SK-N-SH treated with all-trans-retinoic acid at 6 μM for 48 hours (cell line): ENCODE measurements around the gene ZC3H7B.

Experiments used
- ATAC-seq: fragments of 200-7000 bp; cut with Tn5 transposase; 3 replicates; pipeline ENCODE4 v1.9.1; 2020; ENCODE audit warnings: mild to moderate bottlenecking, moderate library complexity
- CREB5 ChIP-seq: fragments of 250-450 bp; sonication (Bioruptor Pico); IDR thresholded peaks from 2 replicates; pipeline ENCODE4 v1.5.1; 2020; ENCODE audit warnings: low read depth, mild to moderate bottlenecking, moderate library complexity
- CSDC2 ChIP-seq: fragments of 250-450 bp; sonication (Bioruptor Pico); IDR thresholded peaks from 2 replicates; pipeline ENCODE4 v1.5.0; 2020; ENCODE audit warnings: mild to moderate bottlenecking, moderate library complexity
- CSRNP3 ChIP-seq: fragments of 250-450 bp; sonication (Bioruptor Pico); IDR thresholded peaks from 2 replicates; pipeline ENCODE4 v1.5.1; 2021; ENCODE audit warnings: mild to moderate bottlenecking, moderate library complexity
- GLIS3 ChIP-seq: fragments of 250-450 bp; sonication (Bioruptor Pico); IDR thresholded peaks from 2 replicates; pipeline ENCODE4 v1.5.0; 2020; ENCODE audit warnings: mild to moderate bottlenecking, moderate library complexity
- OSR1 ChIP-seq: fragments of 250-450 bp; sonication (Bioruptor Pico); IDR thresholded peaks from 2 replicates; pipeline ENCODE4 v1.8.0; 2022; ENCODE audit warnings: moderate library complexity, mild to moderate bottlenecking, inconsistent platforms
- PATZ1 ChIP-seq: fragments of 250-450 bp; sonication (Bioruptor Pico); IDR thresholded peaks from 2 replicates; pipeline ENCODE4 v1.8.0; 2020; ENCODE audit warnings: mild to moderate bottlenecking, moderate library complexity, borderline replicate concordance
- POU6F1 ChIP-seq: fragments of 250-450 bp; sonication (Bioruptor Pico); IDR thresholded peaks from 2 replicates; pipeline ENCODE4 v1.8.0; 2021; ENCODE audit warnings: low read depth, mild to moderate bottlenecking, moderate library complexity, borderline replicate concordance
- PPARA ChIP-seq: fragments of 250-450 bp; sonication (Bioruptor Pico); IDR thresholded peaks from 2 replicates; pipeline ENCODE4 v1.5.0; 2020; ENCODE audit warnings: mild to moderate bottlenecking, borderline replicate concordance
- RARB ChIP-seq: fragments of 250-450 bp; sonication (Bioruptor Pico); IDR thresholded peaks from 2 replicates; pipeline ENCODE4 v1.8.0; 2021; ENCODE audit warnings: mild to moderate bottlenecking, moderate library complexity
- SNAI2 ChIP-seq: fragments of 250-450 bp; sonication (Bioruptor Pico); IDR thresholded peaks from 2 replicates; pipeline ENCODE4 v1.5.0; 2020; ENCODE audit warnings: mild to moderate bottlenecking, moderate library complexity
- TCF4 ChIP-seq: fragments of 250-450 bp; sonication (Bioruptor Pico); IDR thresholded peaks from 2 replicates; pipeline ENCODE4 v1.8.0; 2021; ENCODE audit warnings: mild to moderate bottlenecking, moderate library complexity, borderline replicate concordance
- TOX ChIP-seq: fragments of 250-450 bp; sonication (Bioruptor Pico); IDR thresholded peaks from 2 replicates; pipeline ENCODE4 v1.8.0; 2021; ENCODE audit warnings: mild to moderate bottlenecking, moderate library complexity, borderline replicate concordance
- TSHZ2 ChIP-seq: fragments of 250-450 bp; sonication (Bioruptor Pico); IDR thresholded peaks from 2 replicates; pipeline ENCODE4 v1.5.0; 2020; ENCODE audit warnings: mild to moderate bottlenecking, moderate library complexity
- ZC3H10 ChIP-seq: fragments of 250-450 bp; sonication (Bioruptor Pico); IDR thresholded peaks from 2 replicates; pipeline ENCODE4 v1.5.1; 2021; ENCODE audit warnings: mild to moderate bottlenecking, moderate library complexity
- ZFP3 ChIP-seq: fragments of 250-450 bp; sonication (Bioruptor Pico); IDR thresholded peaks from 2 replicates; pipeline ENCODE4 v1.5.0; 2020; ENCODE audit warnings: mild to moderate bottlenecking, moderate library complexity
- ZFP30 ChIP-seq: fragments of 450-650 bp; formaldehyde crosslinking; IDR thresholded peaks from 2 replicates; pipeline ENCODE4 v1.5.0; 2022; ENCODE audit warnings: mild to moderate bottlenecking, moderate library complexity
- ZNF565 ChIP-seq: fragments of 450-650 bp; formaldehyde crosslinking; conservative IDR thresholded peaks from 2 replicates; pipeline ENCODE4 v1.5.0; 2020; ENCODE audit warnings: low read depth, mild to moderate bottlenecking, moderate library complexity
- ZNF70 ChIP-seq: fragments of 450-650 bp; formaldehyde crosslinking; IDR thresholded peaks from 2 replicates; pipeline ENCODE4 v1.5.0; 2020; ENCODE audit warnings: mild to moderate bottlenecking, moderate library complexity
- ZNF8 ChIP-seq: fragments of 450-650 bp; formaldehyde crosslinking; IDR thresholded peaks from 2 replicates; pipeline ENCODE4 v1.5.0; 2020; ENCODE audit warnings: mild to moderate bottlenecking, moderate library complexity

The ZC3H7B gene

GRCh38 chr22:41274856-41275255 lies 26.5 kb upstream of the ZC3H7B start (continued):
- TF ChIP-seq TSHZ2 (CRISPR knock-in tag) (no peak), GLIS3 (CRISPR knock-in tag) (no peak), ZFP3 (CRISPR knock-in tag) (no peak)
- TF ChIP-seq, all 23 proteins: peak for 0

GRCh38 chr22:41280065-41280464 lies 21.3 kb upstream of the ZC3H7B start:
- ATAC-seq: no peak
- no peak for TF ChIP-seq TSHZ2 (CRISPR knock-in tag)
- TF ChIP-seq ZNF8 (CRISPR knock-in tag): no peak
- TF ChIP-seq ZNF70 (CRISPR knock-in tag): no peak

- no peak for ATAC-seq
- TF ChIP-seq ZFP3 (CRISPR knock-in tag): no peak
- no peak for TF ChIP-seq PPARA
- TF ChIP-seq CSRNP3 (CRISPR knock-in tag): no peak
These were observed 20.5 kb upstream of the ZC3H7B start for GRCh38 chr22:41280854-41281253.

- TF ChIP-seq RARB (CRISPR knock-in tag) (no peak), CSDC2 (no peak), OSR1 (CRISPR knock-in tag) (no peak), CREB5 (CRISPR knock-in tag) (no peak), GLIS3 (CRISPR knock-in tag) (no peak), SNAI2 (CRISPR knock-in tag) (no peak), ZC3H10 (CRISPR knock-in tag) (no peak), POU6F1 (CRISPR knock-in tag) (no peak), ZNF565 (CRISPR knock-in tag) (no peak), TOX (CRISPR knock-in tag) (no peak), TSHZ2 (CRISPR knock-in tag) (no peak), PATZ1 (CRISPR knock-in tag) (no peak), TCF4 (CRISPR knock-in tag) (no peak), PPARA (no peak), ZNF70 (CRISPR knock-in tag) (no peak), ZNF8 (CRISPR knock-in tag) (no peak), CSRNP3 (CRISPR knock-in tag) (no peak), ZFP30 (CRISPR knock-in tag) (no peak)
- ATAC-seq: no peak
These were observed 16.9 kb upstream of the ZC3H7B start for GRCh38 chr22:41284465-41284864.
